ENCODE data around the gene ASRGL1. TPM values are rescaled to one million over a fixed set of nuclear protein-coding genes. Genes with fewer than 3 reads are reported as not detected.

The ASRGL1 gene
- total RNA-seq, 4 donors from 2014 or later = 14.9 to 44.5 (median 35.6) TPM

DNA sequence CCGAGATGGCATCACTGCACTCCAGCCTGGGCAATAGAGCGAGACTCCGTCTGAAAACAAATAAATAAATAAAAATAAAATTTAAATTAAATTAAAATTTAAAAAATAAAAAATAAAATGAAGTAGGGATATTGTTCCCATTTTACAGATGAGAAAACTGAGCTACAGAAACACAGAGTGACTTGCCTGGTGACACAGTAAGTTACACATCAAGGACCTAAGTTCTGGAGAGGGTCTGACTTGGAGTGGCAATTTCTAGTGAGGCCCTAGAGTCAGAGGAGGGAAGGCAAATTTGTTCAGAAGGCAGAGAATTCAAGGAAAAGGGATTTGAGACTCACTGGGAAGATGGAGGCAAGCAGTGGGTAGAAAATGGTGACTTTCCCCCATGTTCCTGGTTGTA lies 83.6 kb downstream of the ASRGL1 start:
- Histone ChIP-seq H3K9me3 (no peaks in the 10 kb centered on the region), H3K36me3 (no peaks in the 10 kb centered on the region), H3K4me1 (peaks cover 14 to 46% (median 19%) of the 10 kb centered on the region in 4 donors), H3K4me3 (no peak overlapping the region), H3K27me3 (no peaks in the 10 kb centered on the region), H3K27ac (peak overlapping the region; percentile 59 to 81 (median 72))
- in situ Hi-C loops (cut with MboI; ENCODE audit: low pct_ligation_motif_present in 1 of 4, low pct_unique_long_range_greater_than_20kb in 1 of 4, low sequenced_read_pairs in 3 of 4) (loop anchor here (10.0 to 25.0 kb wide), 4 partner anchors 124 to 266 kb away; partner anchors contain the start of genes AHNAK (in 1 of the 4), LRRN4CL (in 1 of the 4) and UBXN1 (in 1 of the 4)), intact Hi-C loops (cut with DNase I; ENCODE audit: low total_unique reads) (no loop called here)
- DNase-seq = no peak
- TF ChIP-seq POLR2A (IDR thresholded peaks at IDR 0.05) (no peak), EP300 (IDR thresholded peaks at IDR 0.05; ENCODE audit: low read depth) (no peak), POLR2AphosphoS5 (IDR thresholded peaks at IDR 0.05) (no peak)
- TF ChIP-seq, protein P1, sequence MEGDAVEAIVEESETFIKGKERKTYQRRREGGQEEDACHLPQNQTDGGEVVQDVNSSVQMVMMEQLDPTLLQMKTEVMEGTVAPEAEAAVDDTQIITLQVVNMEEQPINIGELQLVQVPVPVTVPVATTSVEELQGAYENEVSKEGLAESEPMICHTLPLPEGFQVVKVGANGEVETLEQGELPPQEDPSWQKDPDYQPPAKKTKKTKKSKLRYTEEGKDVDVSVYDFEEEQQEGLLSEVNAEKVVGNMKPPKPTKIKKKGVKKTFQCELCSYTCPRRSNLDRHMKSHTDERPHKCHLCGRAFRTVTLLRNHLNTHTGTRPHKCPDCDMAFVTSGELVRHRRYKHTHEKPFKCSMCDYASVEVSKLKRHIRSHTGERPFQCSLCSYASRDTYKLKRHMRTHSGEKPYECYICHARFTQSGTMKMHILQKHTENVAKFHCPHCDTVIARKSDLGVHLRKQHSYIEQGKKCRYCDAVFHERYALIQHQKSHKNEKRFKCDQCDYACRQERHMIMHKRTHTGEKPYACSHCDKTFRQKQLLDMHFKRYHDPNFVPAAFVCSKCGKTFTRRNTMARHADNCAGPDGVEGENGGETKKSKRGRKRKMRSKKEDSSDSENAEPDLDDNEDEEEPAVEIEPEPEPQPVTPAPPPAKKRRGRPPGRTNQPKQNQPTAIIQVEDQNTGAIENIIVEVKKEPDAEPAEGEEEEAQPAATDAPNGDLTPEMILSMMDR (IDR thresholded peaks at IDR 0.05) = no peak
- 94 to 95% methylated on average over 3 of the region's 3 CpGs for WGBS, 2 donors (ENCODE audit: low coverage in 1 of 2)

DNA sequence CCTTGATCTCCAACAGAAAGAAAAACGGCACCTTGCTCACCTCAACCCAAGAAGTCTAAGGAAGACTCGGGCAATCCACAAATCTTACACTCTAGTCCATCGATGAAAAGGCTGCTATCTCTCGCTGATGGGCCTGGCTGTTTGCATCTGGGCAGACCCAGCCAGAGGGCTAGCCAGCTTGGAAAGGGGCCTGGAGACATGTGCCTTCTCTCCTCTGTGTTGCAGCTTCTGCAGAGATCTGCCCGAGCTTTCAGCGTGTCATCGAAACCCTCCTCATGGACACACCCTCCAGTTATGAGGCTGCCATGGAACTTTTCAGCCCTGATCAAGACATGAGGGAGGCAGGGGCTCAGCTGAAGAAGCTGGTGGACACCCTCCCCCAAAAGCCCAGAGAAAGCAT lies 84.7 kb downstream of the ASRGL1 start:
- peaks cover 14 to 56% (median 24%) of the 10 kb centered on the region in 4 donors for H3K4me1 ChIP-seq
- in situ Hi-C loops (cut with MboI; ENCODE audit: low pct_ligation_motif_present in 1 of 4, low pct_unique_long_range_greater_than_20kb in 1 of 4, low sequenced_read_pairs in 3 of 4) = loop anchor here (10.0 to 25.0 kb wide), 4 partner anchors 123 to 265 kb away; partner anchors contain the start of genes AHNAK (in 1 of the 4), LRRN4CL (in 1 of the 4) and UBXN1 (in 1 of the 4)
- H3K27ac ChIP-seq = peak overlapping the region; percentile 28 to 61 (median 38)
- intact Hi-C loops (cut with DNase I; ENCODE audit: low total_unique reads) = no loop called here
- H3K27me3 ChIP-seq = no peaks in the 10 kb centered on the region
- no peak for DNase-seq
- no peaks in the 10 kb centered on the region for H3K9me3 ChIP-seq
- 48 to 80% methylated on average over 1 to 7 of the region's 7 CpGs for WGBS, 2 donors (ENCODE audit: low coverage in 1 of 2)
- TF ChIP-seq POLR2A (IDR thresholded peaks at IDR 0.05) (no peak), POLR2AphosphoS5 (IDR thresholded peaks at IDR 0.05) (no peak), EP300 (IDR thresholded peaks at IDR 0.05; ENCODE audit: low read depth) (no peak)
- TF ChIP-seq, protein P1 (IDR thresholded peaks at IDR 0.05) = no peak
- no peaks in the 10 kb centered on the region for H3K36me3 ChIP-seq
- no peak overlapping the region for H3K4me3 ChIP-seq

DNA sequence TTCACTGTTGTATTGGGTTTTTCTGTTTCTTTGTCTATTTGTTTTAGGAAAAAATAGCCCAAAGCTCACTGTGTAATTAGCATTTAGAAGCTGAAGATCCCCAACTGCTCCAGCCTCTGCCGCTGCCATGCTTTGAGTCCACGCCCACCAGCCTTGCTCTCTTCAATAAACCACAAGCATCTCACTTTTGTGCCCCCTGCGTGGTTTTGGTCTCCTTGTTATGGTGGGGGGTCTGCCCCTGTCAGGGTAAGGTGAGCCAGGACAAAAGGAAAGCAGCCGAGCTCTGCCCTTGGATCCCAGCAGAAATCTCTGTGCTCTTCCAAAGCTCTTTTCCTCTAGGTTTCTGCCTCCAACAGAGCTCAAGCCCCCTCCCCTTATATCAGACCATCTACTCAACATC lies 85.8 kb downstream of the ASRGL1 start:
- WGBS, 2 donors (ENCODE audit: low coverage in 1 of 2) = 79 to 86% methylated on average over 2 to 4 of the region's 4 CpGs
- H3K36me3 ChIP-seq = no peaks in the 10 kb centered on the region
- no peak for DNase-seq
- H3K4me1 ChIP-seq = peaks cover 14 to 62% (median 27%) of the 10 kb centered on the region in 4 donors
- H3K4me3 ChIP-seq = no peak overlapping the region
- in situ Hi-C loops (cut with MboI; ENCODE audit: low pct_ligation_motif_present in 1 of 4, low pct_unique_long_range_greater_than_20kb in 1 of 4, low sequenced_read_pairs in 3 of 4) (loop anchor here (10.0 to 25.0 kb wide), 4 partner anchors 122 to 264 kb away; partner anchors contain the start of genes AHNAK (in 1 of the 4), LRRN4CL (in 1 of the 4) and UBXN1 (in 1 of the 4)), intact Hi-C loops (cut with DNase I; ENCODE audit: low total_unique reads) (no loop called here)
- TF ChIP-seq, protein P1 (IDR thresholded peaks at IDR 0.05) = no peak
- TF ChIP-seq EP300 (IDR thresholded peaks at IDR 0.05; ENCODE audit: low read depth) = no peak
- no peak for TF ChIP-seq POLR2AphosphoS5 (IDR thresholded peaks at IDR 0.05)
- TF ChIP-seq POLR2A (IDR thresholded peaks at IDR 0.05) = no peak
- H3K27me3 ChIP-seq = no peaks in the 10 kb centered on the region
- H3K9me3 ChIP-seq = no peaks in the 10 kb centered on the region
- H3K27ac ChIP-seq = peak overlapping the region in 1 of 4 donors; percentile 38

DNA sequence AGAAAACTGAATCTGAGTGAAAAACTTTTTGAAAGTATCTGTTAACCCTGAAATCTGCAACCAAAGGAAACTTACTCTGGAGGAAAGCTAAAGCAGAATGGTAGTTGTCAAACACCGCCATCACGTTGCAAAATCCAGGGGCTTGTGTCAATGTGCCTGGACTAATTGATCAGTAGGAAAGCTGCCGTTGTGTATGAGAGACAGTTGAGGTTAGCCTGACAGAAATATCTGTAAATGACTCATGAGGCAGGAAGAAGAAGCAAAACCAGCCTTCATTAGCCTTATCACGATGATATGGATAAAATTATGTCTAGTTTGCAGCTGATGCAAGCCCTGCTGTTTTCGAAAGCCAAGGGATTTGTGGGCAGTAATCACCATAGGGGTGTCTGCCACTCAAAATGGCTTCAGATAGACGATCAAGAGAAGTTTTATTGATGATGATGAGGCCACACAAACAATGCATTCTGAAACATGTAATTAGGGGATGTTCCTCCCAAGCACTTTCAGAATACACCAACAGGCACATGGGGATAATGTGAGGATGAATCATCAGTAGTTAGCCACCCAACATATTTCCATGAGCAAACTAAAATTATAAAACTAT lies 90.5 kb downstream of the ASRGL1 start:
- Histone ChIP-seq H3K27ac (peak overlapping the region; percentile 38 to 80 (median 57)), H3K27me3 (no peaks in the 10 kb centered on the region), H3K36me3 (no peaks in the 10 kb centered on the region), H3K9me3 (no peaks in the 10 kb centered on the region), H3K4me3 (no peak overlapping the region), H3K4me1 (peaks cover 8 to 62% (median 39%) of the 10 kb centered on the region in 4 donors)
- TF ChIP-seq EP300 (IDR thresholded peaks at IDR 0.05; ENCODE audit: low read depth) (no peak), POLR2AphosphoS5 (IDR thresholded peaks at IDR 0.05) (peak in 1 of 3 donors; percentile 7)
- no peak for DNase-seq
- in situ Hi-C loops (cut with MboI; ENCODE audit: low pct_ligation_motif_present in 1 of 4, low pct_unique_long_range_greater_than_20kb in 1 of 4, low sequenced_read_pairs in 3 of 4) = loop anchor here (10.0 kb wide), 3 partner anchors 117 to 137 kb away; partner anchors contain the start of gene AHNAK (in 1 of the 4)
- 40 to 42% methylated on average over 3 to 6 of the region's 6 CpGs for WGBS, 2 donors (ENCODE audit: low coverage in 1 of 2)
- intact Hi-C loops (cut with DNase I; ENCODE audit: low total_unique reads) = no loop called here

All from transverse colon (tissue), 4 donors.